HG03354 (cell line): ENCODE measurements around the gene CACTIN.
"Not testable (repeated sequence)": the region's sequence is repeated elsewhere in the genome, so short reads cannot be mapped to it uniquely, and the experiment has no call there.

Experiments used
- ATAC-seq: cut with Tn5 transposase; IDR thresholded peaks from one replicate; pipeline ENCODE4 v1.9.1; 2021; ENCODE audit warnings: mild to moderate bottlenecking; ENCODE audit not compliant: unreplicated experiment, poor library complexity, severe bottlenecking

Gene CACTIN

DNA sequence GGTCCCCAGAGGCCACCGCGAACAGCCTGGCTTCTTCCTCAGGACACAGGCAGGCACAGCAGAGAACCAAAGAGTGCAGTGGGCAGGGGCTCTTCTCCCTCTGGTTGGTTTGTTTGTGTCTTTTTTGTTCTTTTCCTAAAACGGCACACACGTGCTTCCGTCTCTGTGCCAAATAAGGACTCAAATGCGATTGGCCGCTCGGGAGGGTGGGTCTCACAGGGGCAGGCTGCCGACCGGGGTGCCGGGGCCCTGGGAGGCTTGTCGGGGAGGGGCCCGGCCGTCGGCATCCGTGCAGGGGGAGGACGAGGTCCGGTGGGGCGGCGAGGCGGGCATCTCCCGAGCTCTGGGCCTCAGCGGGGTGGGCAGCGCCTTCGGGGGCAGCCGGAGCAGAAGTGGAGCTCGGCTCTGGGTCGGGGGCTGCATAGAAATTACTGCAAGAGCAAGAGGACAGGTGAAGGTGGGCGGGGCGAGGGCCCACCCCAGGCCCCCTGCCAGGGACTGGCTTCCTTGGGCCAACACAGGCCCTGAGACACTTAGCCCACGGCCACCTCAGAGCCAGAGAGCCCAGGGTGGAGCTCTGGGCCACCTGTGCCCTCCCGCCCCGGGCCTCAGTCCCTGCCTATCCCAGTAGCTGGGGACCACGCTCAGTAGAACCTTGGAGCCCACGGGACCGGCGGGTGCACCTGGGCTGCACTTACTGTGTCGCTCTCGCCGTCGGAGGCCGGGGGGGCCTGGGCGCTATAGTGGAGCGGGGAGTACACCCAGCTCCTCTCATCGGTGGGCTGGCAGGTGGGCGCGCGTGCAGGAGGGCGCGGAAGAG is 6.4 kb upstream of the CACTIN start:
- ATAC-seq = no peak

DNA sequence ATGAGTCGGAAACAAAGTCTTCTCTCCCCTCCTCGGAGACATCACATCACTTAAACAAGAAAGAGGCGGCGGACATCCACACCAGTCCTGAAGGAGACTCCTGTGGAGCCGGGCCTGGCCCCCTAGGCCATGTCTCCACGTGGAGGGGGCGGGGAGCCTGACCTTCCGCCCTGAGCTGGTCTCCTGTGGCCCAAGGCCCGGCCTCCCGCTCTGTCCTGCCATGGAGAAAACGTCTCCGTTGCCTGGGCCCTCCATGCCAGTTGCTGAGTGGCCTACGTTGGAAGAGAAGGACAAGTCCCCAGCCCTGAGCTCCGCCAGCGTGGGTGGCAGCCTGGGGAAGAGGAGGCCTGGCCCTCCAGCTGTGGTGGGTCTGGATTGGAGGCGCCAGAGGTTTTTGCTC is 5.5 kb upstream of the CACTIN start:
- ATAC-seq = no peak

DNA sequence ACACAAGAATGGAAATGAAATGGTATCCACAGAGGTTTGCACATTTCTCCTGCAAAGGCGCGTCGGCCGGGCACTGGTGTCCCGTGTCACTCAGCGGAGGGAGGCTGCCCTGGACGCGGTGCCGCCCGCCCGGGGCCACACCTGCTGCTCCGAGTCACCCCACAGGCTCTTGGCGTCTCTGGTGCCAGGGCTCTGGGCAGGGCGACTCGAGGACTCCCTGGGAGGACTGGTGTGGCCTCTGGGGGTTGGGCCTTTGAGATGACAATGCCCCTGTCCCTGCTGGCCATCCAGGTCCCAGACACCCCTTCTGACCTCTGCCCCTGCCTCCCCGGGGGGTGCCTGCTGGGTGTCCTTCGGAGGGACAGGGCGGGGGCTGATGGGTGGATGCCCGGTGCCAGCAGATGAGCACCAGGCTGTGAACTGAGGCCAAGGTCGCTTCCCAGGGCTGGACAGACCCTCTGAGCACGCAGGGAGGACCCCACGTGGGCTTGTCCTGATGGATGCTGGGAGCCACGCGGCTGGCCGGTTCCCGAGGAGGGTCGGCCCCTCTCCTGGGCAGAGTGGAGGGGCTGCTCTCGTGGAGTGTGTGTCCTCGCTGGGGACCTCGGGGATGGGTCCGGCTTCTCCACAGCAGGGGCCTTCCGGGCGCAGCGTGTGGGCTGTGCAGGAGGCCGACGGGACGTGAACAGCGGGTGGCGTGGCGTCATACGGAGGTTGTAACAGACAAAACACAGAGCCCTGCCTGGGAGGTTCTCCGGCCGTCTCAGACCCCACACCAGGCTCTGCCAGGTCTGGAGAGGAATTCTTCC is 4.7 kb upstream of the CACTIN start:
- no peak for ATAC-seq

DNA sequence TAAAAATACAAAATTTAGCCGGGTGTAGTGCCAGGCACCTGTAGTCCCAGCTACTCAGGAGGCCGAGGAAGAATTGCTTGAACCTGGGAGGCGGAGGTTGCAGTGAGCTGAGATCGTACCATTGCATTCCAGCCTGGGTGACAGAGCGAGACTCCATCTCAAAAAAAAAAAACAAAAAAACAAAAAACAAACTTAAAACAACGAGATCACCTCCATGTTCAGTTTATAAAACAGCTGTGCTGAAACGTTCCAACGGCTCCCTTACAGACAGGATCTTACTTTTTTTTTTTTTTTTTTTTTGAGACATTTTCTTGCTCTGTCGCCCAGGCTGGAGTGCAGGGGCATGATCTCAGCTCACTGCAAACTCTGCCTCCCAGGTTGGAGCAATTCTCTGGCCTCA is 2.2 kb upstream of the CACTIN start:
- not testable (repeated sequence) for ATAC-seq

DNA sequence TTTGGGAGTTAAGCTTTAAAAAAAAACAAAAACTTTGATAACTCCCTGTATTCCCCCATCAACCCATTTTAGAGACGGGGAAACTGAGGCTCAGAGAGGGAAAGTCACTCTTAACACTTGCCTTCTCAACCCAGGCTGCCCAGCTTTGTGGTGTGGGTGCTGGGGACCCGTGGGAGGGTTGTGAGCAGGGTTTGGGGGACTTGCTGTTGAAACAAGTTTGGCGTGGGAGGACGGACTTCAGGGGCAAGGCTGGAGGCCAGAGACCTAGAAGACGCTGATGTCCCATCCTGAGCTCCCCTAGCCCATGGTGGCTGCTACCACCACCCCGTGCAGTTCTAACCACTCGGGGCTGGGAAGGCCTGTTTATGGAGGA is 747 bp upstream of the CACTIN start:
- no peak for ATAC-seq

DNA sequence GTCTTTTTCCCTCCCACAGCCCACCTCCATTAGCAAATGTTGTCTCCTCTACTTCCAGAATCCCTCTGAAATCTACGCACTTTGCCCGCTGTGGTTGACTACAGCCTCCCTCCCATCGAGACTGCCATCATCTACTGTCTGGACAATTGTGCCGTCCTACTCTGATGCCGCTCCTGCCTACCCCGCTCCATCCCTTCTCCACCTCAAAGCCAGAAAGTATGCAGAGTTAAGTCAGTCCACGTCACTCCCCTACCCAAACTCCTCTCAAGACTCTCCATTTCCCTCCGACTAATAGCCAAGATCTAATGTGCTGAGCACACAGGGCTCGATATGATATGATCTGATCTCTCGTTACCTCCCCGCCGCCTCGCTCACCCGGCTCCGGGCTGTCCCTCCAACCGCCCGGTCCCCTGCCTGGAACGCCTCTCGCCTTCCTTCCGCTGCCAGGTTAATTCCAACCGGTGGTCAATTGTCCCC is 556 bp downstream of the CACTIN start:
- ATAC-seq = no peak

DNA sequence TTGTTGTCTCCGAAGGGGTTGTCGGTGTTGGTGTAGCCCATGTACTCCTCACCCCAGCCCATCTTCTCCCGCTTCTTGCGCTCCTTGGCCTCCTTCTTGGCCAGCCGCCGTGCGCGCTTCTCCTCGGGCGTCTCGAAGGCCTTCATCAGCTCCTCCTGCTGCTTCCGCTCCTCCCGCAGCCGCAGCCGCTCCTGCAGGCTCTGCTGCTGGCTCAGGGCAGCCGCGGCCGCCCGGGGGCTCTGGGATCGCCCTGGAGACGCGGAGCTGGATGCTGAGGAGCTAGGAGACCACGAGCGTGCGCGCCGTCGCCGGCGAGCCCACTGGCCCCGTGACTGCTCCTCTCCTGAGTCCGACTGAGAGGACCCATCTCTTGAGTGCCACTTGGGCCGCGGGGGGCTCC is 2.9 kb downstream of the CACTIN start:
- no peak for ATAC-seq

DNA sequence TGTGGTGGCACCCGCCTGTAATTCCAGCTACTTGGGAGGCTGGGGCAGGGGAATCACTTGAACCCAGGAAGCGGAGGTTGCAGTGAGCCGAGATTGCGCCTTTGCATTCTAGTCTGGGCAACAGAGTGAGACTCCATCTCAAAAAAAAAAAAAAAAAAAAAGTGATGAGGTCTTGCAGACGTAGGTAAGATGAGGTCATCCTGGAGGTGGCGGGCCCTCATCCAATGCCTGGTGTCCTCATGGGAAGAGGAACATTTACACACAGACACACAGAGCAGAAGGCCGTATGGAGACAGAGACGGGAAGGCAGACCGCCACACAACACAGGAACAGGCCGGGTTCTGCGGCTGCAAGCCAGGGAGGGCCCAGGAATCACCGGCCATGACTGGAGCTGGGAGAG is 4.4 kb downstream of the CACTIN start:
- ATAC-seq = no peak

DNA sequence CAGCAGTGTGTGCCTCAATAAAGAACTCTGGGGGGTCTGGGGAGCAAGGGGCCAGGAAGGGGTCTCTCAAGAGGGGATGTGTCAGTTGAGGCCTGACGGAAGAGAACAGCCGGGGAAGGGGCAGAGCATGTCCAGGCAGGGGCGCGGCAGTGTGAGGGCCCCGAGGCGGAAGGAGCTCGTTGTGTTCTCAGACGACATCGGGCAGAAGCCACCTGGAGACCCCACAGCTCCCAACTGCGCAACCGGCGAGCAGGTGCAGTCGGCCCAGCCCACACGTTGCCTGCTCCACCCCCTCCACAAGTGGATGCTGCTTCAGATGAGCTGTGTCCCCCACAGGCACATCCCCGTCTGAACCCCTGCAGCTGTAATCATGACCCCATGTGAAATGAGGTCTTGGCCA is 4.9 kb downstream of the CACTIN start:
- no peak for ATAC-seq

DNA sequence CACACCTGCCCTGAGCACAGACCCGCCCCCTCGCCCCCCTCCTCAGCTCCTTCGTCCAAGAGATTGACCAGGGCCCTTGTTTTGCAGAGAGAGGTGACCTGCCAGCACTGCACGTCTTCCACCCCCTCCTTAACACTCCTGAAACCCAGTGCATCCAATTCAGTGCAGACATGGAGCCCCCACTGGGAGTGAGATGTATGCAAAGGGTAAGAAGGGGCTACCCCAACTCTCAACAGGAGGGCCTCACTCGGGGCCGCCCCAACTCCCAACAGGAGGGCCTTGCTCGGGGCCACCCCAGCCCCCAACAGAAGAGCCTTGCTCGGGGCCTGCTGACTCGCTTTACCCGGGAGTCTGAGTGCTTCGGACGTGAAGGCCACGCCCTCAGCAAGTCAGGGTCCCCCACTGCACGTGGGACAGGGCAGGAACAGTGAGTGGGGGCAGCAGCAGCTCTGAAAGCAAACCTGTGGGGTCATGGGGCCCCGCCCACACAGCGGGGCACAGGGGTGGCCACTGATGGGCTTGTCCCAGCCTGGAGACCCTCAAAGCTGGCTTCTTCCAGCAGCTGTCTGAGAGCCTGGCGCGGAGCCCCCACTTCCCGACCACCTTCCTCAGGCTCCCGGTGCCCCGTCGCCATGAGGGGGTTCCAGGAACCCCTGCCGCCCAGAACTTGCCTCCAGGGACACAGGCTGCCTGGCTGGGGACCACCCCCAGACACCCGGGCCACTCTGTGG is 5.6 kb downstream of the CACTIN start:
- no peak for ATAC-seq

DNA sequence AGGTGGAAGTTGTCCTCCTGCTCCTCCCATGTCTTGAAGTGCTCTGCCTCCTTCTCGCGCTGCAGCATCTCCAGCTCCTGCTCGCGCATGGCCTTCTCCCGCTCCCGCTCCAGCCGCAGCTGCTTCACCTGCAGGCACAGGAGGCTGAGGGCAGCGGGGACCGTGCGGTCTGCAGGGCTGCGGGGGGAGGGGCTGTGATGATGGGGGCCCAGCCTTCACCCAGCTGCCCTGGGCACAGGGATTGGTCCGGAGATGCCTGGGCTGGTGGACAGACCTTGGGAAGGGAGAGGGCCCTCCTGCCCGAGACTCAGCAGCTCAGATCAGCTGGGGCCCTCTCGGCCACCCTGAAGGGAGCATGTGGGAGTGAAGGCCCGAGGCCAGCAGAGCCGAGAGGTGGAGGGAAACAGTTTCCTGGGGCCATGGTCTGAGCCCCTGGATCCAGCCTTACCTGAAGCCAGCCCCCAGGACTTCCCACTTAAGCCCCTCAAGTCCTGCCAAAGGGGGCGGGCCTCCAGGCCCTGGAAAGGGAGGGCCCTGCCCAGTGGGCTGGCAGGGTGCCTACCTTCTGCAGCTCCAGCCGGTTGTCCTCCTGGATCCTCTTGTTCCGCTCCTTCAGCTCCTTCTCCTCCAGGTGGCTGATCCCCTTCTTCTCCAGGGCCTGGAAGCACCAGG is 6.3 kb downstream of the CACTIN start:
- no peak for ATAC-seq

DNA sequence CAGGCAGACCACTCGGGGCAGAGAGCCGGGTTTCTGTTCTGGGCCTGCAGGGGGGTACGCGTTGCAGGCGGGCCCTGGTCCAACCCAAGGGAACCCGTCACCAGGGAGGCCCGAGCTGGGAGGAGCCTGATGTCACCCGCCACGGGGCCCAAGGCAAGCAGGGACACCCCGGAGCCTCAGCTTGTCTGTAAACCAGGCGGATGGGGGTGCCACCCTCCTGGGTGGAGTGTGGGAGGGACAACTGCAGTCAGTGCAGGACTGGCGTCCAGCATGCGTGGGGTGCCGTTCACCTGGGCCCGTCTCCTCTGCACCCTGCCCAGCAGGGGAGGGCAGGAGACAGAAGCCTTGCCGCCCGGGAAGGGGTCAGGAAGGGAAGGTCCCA is 7.0 kb downstream of the CACTIN start:
- no peak for ATAC-seq

DNA sequence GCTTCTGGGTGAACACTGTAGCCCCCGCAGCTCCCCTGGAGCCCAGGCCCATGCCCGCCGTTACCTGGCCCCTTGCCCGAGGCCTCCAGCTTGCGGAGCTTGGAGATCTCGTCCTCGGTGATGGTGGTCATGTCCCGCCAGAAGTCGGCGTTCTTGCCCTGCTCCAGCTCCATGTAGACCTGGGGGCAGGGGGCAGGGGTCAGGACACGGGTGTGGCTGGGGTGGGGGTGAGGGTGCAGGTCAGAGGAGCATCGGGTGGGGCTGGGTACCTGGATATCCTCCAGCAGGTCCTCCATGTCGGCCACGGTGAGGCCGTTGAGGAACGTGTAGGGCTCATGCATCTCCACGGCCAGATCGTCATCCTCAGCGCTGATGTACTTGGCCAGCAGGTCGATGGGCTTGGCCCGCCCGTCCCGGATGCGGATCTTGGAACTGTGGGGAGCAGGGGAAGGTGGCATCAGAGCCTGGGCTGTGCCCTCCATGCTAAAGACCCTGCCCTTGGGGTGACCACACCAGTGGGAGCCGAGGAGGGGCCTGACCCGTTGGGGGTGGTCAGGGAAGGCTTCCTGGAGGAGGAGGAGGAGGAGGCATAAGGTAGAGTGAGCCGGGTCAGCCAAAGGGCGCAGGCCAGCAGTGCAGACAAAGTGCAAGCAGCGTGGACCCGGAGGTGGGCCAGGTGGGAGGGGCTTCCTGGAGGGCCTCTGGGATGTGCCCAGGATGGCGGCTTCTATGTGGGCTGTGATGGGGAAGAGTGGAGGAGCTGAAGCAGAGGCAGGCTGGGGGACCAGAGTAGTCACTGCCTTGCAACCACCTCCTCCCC is 7.6 kb downstream of the CACTIN start:
- ATAC-seq = no peak

DNA sequence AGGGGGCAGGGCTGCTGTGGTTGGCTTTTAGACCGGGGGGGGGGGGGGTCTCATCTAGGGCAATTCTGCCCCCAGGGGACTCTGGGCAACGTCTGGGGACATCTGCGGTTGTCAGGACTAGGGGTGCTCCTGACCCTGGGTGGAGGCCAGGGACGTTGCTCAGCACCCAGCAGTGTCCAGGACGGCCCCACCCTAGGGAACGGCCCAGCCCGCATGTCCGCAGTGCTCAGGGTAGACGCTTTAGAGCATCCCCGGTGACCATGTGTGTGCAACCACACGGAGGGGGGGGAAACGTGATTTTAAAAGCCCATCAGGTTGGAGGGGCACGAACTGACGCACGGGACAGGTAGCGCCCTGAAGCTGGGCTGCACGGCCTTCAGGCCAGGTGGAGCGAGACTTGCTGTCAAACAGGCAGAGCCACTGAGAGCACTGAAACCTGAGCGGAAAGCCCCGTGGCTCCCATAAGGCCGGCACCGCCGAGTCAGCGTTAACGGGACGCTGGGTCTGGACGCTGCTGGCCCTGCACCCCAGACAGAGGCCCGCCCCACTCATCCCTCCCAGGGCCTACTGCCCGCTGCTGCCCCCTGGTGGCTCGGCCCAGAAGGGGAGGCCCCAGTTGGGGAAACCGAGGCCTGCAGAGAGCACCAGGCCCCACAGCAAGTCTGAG is 8.3 kb downstream of the CACTIN start:
- ATAC-seq = no peak

DNA sequence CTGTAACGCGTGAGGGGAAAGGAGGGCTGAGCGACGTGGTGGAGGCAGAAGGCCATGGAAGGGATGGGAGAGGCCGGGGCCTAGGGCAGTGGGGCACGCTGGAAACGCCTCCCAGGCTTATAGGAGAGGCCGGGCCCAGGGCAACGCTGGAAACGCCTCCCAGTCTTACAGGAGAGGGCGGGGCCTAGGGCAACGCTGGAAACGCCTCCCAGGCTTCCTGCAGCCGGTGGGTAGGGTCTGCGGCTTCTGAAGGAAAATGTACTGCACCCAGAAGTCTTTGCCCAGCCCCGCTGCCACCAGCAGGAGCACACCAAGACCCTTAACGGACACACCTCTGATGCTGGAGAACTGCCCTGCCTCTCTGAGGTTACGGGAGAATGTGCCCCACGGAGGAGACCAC is 9.1 kb downstream of the CACTIN start:
- no peak for ATAC-seq

DNA sequence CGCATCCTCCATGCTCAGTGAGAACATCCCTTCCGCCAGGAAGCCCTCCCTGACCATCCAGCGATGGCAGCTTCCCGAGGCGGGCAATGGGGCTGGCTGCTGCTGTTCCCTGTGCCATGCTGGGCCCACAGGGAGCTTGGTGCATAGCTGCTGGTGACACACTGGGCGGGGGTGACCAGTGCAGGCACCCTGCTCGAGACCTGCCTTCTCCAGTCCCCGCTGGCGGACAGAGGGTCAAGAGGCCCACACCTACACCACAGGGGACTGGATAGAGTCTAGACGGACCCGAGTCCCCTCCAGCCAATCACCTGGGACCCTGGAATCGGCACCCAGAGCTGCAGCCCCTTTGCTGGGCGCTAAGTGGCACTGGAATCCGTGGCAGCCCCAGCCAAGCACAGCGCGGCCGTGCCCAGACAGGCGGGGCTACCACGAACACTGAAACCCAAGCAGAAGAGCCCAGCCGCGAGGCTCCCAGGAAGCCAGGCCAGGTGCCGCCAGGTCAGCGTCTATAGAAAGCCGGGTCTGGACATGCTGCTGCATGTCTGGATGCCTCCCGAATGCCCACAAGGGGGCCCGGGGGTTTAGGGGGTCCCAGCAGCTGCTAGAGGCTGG is 11.0 kb downstream of the CACTIN start:
- no peak for ATAC-seq

DNA sequence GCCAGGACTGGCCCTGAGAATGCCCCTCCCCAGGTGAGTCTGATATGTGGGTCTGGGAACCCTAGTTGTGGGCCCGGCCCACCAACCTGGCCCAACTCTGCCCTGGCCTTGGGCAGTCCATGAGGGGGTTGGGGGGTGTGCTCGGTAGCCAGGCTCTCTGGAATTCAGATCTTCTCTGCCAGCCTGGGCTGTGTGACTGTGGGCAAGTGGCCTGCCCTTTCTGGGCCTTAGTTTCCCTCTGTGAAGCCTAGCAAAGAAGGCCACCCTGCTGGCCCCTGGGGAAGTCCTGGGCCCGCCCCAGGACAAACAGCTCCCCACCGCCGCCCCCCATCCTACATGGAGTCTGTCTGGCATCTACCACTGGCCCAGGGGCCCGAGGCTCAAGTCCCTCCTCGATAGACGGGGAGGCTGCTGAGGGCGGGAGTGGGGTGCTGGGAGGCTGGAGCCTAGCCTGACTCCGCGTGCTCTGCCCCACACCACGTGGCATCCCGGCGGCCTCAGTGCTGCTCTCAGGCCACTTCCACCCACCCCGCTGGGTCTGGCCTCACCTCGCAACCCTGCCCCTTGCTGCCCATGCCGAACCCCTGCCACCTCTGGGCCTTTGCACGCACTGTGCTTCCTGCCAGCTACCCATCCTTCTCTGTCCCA is 11.6 kb downstream of the CACTIN start:
- ATAC-seq = no peak
